Stimulated activated naive CD4-positive, alpha-beta T cell (primary cell): Measurements from ENCODE around the gene DAPK1.

Experiments used
- DNase-seq, 6 experiments: peaks; one replicate each; lab custom pipeline; 2025; lab: John Stamatoyannopoulos, UW

The DAPK1 gene

DNA sequence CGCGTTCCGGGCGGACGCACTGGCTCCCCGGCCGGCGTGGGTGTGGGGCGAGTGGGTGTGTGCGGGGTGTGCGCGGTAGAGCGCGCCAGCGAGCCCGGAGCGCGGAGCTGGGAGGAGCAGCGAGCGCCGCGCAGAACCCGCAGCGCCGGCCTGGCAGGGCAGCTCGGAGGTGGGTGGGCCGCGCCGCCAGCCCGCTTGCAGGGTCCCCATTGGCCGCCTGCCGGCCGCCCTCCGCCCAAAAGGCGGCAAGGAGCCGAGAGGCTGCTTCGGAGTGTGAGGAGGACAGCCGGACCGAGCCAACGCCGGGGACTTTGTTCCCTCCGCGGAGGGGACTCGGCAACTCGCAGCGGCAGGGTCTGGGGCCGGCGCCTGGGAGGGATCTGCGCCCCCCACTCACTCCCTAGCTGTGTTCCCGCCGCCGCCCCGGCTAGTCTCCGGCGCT, at the start of gene DAPK1:
Gene DAPK1 (plus strand): TSS at position 264 of the 442 bp plus-strand sequence. CDS start 1,211 bp downstream, outside the sequence.
- no peak for DNase-seq

DNA sequence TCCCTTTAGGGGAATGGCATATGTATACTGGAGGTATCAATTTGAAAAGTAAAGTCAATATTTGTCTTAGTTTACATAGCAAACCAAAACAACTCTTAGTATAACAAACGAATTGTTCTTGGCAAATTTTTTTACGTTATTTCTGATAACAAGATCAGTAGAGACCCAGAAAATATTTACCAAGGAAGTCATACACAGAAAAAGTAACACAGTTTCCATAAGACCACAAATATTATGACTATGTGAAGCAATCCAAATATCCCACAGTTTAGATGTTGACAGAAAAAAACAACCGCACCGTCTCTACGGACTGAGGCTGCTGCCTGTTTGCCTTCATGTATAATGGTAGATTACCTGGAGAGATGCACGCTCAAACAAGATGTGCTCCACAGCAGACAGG, 46.5 kb upstream of the DAPK1 start:
- no peak for DNase-seq

DNA sequence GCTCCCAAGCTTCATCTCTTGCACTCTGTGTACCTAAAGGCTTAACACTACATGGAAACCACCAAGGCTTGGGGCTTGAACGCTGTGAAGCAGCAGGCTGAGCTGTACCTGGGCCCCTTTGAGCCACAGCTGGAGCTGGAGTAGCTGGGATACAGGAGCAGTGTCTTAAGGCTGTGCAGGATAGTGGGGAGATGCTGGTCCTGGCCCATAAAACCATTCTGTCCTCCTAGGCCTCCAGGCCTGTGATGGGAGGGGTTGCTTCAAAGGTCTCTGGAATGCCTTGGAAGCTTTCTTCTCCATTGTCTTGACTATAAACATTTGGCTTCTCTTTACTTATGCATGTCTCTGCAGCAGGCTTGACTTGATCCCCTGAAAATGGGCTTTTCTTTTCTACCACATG, 42.3 kb upstream of the DAPK1 start:
- no peak for DNase-seq

DNA sequence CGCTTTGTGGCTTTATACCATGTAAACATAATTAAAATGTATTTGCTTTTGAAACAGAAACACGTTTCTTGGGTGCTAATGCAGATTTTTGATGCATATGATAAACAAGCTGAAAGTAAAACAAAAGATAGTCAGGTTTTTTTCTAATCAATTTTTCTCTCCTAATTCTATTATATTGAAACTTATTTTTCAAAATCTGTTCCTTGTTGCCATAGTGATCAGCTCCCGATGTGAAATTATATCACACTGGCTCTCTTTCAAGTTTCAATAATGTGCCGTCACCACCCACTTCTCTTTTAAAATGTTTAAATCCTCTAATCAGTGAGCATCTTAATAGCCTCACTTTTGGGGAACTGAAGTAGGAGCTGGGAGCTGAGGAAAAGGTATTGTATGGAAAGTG, 36.4 kb upstream of the DAPK1 start:
- no peak for DNase-seq

DNA sequence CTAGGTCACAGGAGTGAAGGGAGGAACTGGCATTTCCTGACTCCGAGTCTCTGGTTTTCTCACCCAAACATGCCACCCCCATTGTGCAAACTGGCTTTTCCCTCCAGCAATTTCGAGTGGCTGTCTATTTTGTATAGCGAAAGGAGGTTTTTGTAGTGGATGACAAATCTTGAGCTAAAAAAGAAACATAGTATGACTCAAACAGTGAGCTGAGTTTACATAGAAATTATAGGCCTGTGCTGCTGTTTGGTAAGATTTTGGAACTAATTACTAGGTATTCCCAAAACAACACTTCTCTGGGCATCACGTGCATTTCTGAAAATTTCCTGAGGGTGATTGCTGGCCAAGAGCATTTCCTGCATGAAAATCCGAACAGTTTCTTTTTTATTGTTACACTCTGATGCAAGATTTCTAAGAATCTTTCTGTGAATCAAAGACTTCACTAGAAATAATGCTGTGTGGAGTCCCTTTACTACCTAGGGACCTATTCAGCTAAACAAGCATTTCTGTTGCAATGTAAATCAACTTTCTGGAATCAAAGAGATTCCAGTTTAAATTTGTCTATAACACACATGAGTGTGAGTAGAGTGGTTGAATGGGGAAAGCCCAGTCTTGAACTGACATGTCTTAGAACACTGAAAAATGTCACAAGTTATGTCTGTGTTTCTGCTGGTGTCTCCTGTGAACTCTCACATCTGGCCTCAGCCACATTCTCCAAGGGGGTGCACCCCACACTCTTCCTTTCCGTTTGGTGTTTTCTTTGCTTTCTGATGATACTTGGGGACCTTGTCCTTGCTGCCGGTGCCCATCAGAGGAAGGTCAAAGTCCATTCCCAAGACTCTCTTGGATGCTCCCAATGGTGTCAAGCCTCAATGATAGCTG, 33.3 kb upstream of the DAPK1 start:
- DNase-seq: no peak

DNA sequence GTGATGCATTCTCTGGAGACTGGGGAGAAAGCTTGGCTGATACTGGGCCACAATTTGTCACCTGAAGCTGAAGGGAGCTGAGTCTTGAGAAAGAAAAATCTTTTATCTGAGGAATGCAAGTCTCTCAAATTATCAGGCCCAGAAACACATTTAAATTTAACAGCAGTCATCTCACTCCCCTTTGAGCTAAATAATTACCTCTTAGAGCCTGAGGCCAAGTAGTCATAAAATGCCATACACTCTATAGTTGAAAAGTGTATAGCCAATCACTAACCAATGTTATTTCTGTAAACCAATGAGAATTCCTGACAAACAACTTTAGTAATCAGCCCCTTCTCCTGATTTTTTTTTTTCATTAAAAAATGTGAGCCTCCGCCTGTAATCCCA, 32.7 kb upstream of the DAPK1 start:
- DNase-seq: no peak

DNA sequence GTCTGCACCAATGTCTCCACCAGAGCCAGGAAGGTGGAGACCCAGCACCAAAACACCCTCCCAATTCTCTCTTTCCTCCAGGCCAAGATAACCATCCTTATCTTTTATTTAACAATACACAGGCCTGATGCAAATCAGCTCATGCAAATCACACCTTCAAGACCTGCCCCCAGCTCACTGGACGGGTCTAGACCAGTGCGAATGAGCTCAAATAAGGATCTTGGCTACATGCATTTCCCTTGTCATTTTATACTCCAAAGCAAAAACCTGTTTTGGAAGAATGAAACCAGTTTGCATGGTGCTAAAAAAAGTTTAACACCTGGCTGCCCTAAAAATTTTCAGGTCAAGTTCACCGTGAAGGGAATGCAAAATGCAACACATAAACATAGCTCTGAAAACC, 31.9 kb upstream of the DAPK1 start:
- no peak for DNase-seq

DNA sequence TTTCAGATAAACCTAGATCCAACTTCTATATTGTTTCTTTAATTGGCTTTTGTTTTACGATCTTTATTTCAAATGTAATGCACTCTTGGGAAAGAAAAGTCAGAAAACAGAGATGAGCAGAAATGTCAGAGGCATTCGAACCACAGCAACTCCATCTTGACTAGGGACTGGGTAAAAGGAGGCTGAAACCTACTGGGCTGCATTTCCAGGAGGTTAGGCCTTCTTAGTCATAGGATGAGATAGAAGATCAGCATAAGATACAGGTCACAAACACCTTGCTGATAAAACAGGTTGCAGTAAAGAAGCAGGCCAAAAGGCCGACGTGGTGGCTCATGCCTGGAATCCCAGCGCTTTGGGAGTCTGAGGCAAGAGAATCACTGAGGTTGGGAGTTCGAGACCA, 30.5 kb upstream of the DAPK1 start:
- DNase-seq: no peak

DNA sequence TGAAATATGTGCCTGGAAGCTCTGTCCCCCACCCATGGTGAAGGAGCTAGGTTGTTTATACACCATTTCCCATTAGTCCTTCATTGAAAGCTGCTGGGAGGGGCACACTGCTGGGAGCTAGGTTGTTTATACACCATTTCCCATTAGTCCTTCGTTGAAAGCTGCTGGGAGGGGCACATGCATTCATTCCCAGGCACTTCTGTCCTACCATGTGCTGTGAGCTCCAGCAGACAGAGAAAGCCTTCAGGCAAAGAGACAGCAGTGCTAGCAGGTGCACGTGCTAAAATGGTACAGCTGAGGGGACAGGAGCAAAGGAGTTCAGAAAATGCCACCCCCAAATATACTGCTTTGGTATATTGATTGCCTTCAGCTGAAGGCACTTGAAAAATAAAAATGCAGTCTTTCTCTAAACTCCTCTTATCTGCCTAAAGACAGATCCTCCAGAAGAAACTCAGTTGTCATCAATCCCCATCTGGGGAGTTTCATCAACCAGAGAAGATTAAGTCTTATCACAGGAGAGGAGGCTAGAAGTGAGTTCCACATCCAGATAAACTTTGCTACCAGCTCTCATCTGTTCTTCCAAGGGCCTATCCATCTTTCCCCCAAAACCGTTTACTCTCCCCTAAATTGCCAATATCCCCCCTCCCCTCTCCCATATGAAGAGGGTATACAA, 27.7 kb upstream of the DAPK1 start:
- no peak for DNase-seq

DNA sequence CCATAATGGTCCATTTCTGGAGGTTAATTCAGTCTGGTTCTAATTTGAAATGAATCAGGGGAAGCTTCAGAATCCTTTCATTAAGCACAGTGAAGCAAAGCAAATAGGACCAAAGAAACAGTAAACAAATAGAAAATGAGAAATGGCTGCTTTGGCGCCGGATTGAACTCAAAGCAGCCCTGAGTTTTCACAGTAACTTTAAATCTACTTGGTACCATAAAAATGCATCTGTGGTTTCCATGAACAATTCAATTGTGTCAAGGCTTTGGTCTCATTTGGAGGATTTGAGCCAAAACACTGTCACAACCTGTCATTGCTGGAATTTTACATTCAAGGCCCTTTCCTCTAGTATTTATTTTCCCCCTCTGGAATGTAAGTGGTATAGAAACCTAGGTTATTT, 25.9 kb upstream of the DAPK1 start:
- no peak for DNase-seq

DNA sequence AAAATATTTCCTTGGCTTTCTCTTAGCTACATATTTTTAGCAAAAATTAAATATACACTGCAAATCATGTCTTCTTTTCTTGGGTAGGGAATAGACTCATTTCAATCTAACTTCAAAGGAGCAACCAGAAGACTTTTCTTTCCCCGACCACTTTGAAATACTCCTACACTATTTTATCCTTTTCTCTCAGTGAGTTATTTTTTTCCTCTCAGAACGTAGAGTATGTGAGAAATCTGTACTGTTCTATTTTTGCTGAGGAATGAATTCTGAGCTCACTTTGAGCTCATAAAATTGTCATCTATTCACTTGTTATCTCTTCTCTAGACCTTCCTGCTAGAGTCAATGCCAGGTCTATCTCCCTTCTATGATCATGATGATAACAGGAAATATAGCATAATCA, 22.2 kb upstream of the DAPK1 start:
- DNase-seq: no peak

DNA sequence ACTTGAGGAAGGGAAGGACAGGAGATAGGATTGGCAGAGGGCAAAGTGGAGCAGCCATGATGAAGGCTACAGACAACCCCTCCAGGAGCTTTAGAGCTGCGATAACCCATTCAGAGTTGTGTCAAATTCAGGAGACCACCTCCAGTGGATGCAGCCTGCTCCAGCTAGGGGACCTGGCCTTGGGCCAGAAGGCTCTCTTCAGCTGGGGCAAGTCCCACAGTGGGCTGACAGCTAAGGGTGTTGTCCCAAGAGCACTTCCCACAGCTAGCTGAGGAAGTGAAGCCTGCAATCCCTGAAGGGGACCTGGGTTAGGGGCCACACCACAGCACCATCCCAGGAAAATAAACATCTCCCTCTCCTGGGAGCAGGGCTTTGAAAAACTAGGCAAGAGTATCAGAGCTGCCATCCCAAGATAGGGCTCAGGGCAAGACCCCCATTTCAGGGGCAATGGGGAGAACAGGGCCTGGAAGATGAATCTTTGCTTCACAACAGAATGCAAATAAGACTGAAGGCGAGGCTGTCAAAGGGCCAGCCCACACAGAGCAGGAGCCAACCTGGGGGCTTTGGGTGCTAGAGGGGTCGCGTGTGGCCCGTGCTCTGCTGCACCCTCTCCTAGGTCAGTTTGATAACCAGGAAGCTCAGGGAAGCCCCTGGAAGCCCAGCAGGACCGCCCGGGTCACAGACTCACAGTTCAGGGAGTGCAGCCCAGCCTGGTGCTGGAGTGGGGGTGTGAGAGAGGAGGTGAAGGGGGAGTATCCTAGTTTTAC, 19.3 kb upstream of the DAPK1 start:
- DNase-seq: no peak

DNA sequence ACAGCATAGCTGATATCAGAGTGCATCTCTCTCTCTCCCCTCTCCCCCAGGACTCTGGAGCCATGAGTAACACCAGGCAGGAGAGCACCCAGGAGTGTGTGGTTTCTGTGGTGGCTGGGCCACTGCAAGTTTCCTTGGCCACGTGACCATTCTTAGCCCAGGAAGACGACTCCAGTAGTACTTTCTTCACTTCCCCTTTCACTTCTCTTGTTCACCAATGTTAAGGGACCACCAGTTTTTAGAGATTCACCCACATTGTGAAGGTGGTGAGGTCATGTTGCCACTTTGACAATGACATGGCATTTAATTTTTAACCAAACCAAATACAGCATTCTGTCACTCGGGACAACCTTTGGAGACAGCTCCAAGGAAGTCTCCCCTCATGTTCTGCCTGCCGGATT, 17.9 kb upstream of the DAPK1 start:
- DNase-seq: no peak

DNA sequence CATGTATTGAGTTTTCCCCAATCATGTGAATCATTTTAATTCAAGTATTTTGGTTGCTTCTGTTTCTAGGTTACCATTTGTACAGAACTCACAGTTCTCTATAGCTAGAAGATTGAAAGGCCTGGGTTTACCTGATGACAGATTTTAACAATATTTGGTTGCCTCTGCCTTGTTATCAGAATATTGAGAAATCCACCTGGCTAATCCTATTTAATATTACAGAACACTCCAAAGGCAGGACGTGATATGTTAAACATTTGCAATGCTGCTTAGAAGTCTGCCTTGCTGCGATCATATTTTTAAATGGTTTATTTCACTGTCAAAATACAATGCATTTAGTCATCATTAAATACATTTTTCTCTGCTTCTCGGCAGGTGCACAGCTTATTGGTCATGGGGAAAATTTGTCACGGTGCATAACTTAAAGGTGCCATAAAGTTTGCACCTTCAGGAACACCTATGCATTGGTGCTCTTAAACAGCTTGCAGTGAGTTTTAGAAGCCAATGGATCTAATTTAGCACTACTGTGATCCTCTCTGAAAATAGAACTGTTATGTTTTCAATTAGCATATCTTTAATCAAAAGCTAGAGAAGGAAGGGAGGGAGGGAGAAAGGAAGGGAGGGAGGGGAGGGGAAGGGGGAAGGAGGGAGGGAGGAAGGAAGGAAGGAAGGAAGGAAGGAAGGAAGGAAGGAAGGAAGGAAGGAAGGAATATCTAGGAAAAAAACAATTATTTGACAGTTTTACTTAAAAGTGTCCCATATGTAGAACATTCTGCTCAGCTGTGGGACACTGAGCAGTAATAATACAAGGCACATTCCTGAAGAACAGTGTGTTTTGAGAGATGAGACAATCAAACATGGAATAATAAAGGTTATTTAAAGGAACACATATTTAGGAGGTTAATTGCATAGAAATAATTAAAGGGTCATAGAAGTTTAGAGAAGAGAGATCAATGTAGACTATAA, 15.5 kb upstream of the DAPK1 start:
- DNase-seq: no peak

DNA sequence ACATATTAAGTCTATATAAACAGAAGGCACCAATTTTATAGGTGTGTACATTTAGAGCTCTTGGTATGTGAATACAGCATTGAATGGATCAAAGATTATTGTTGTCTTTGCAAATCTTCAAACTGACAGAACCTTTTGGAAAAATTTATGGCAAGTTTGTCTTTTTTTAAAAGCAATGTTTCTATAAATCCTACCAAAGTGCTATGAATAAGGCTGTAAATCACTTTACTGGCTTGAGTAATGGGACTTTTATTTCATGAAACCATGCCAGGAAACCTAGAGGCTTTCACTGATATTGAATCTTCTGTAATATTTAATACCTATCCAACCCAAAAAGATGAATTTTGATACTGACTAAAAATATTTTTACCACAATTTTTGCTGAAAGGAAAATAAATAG, 7.4 kb upstream of the DAPK1 start:
- DNase-seq: no peak

DNA sequence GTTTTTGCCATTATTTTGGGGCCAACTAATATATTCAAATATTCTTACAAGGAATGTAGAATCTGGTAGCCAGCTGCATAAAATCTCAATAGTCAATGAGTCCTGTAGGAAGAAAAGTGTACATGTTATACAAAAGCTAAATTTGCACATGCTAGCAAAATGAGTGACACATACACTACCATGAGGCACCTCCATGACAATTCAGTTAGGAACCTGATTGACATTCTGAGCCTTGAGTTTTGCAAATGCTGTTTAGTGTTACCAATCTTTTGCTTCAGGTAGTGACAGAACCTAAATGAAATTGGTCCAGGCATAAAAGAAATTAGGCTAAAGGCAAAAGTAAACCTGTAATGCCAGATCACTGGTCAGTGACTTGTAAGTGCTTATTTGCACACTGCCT, 6.8 kb upstream of the DAPK1 start:
- DNase-seq: no peak

DNA sequence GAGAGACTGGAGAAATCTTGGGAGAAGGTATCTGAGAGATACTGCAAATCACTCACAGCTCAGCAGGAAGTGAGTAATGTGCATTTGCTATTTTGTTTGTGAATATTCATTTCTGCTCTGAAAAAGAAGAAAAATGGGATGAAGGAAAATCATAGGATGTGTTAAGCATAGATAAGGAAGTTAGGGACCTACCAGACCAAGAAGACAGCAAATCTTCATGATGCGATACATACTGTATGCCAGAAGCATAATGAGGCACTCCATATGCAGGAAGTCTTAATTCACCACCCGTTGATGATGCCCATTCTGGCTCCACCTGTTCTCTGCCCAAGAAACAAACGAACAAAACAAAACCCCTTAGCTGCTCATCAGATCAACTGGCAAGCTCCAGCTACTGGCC, 6.1 kb upstream of the DAPK1 start:
- no peak for DNase-seq

DNA sequence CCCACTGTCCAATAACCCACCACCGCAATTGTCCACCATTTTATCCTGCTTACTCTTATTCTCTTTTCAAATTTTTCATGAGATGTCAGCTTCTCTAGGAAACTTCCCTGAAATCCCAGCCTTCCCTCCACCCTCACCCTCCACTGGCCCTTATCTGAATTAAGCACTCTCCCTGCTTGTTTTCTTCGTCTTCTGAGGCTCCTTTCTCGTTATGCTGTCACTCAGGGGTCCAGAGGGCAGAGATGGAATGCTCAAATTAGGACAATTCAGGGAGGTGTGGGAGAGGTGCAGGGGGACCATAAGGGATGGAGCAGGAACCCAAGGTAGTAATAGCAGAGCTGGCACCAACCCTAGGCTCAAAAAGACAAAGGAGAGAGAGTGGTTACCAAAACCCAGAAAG, 5.0 kb upstream of the DAPK1 start:
- DNase-seq: no peak

DNA sequence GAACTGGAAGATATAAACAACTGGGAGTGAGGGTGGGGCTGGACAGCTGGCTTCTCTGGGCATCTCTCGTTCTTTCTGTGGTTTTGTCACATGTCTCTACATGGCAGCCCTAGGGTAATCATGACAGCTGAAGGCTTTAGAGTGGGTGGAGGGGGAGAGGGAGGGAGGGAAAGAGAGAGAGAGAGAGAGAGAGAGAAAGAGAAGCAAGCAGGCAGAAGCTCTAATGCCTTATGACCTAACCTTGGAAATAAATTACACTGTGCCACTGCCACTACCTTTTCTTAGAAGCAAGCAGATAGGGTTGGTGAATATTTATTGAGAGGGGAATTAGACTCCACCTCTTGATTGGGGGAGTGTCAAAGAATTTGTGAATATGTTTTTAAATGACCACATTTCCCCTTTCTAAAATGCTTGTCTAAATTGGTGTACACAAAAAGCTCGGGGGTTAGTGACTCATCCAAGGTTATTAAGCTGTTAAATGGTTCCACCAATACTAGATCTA, 2.6 kb upstream of the DAPK1 start:
- DNase-seq: no peak

DNA sequence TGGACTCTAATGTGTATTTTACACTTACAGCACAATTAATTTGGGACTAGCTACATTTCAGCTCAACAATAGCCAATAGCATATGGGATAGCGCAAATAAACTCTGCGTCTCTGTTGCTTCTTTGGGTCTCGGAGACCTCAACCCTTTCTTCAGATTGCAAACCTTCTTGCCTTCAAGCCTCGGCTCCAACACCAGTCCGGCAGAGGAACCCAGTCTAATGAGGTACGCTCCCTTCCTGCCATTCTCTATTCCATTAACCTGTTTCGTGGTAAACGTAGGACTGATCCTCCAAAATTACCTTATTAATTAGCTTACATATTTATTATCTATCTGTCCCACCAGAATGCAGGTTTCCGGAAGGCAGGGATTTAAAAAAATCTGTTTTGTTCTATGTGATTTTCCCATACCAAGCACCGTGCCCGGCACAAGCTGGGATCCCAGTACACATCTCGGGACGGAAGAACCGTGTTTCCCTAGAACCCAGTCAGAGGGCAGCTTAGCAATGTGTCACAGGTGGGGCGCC, 525 bp upstream of the DAPK1 start:
- DNase-seq: no peak
